Glomerular endothelial cell (primary cell): Measurements from ENCODE around the gene ALKBH4. TPM values are rescaled to one million over a fixed set of nuclear protein-coding genes. Genes with fewer than 3 reads are reported as not detected.
"Not testable (repeated sequence)": the region's sequence is repeated elsewhere in the genome, so short reads cannot be mapped to it uniquely, and the experiment has no call there.

Experiments used
- DNase-seq: peaks from one replicate; pipeline ENCODE4 v3.0.0-alpha.2; 2011; ENCODE audit warnings: low read depth, low spot score; ENCODE audit errors: extremely low read depth
- total RNA-seq: library from RNA; depleted of rRNA; stranded (reverse); fragments of >200 nt; gene quantifications from 2 replicates; pipeline ENCODE4 v1.2.3, GENCODE V29; 2015

ALKBH4 gene
- total RNA-seq, 1 donor from 2014 or later, result 12.8 TPM

DNA sequence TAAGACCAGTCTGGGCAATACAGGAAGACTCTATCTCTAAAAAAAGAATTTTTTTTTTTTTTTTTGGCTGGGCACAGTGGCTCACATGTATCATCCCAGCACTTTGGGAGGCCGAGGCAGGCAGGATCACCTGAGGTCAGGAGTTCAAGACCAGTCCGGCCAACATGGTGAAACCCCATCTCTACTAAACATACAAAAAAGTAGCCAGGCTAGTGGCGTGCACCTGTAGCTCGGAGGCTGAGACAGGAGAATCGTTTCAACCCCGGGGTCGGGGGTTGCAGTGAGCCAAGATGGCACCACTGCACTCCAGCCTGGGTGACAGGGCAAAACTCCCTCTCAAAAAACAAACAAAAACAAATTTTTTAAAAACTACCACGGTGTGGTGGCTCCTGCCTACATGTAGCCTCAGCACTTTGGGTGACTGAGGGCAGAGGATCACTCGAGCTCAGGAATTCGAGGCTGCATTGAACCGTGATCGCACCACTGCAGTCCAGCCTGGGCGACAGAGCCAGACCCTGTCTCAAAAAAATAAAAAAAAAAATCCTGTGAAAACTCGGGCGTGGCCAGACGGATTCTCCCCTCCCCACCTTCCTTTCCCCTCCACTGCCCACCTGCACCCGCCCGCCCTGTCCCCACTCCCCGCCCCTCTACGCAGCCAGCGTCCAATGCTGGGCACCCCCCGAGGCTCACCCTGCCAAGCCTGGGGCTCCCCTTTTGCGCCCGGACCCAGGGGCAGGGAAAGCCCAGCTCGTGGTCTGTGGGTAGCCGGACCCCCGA lies 32.0 kb downstream of the ALKBH4 start:
- no peak for DNase-seq

DNA sequence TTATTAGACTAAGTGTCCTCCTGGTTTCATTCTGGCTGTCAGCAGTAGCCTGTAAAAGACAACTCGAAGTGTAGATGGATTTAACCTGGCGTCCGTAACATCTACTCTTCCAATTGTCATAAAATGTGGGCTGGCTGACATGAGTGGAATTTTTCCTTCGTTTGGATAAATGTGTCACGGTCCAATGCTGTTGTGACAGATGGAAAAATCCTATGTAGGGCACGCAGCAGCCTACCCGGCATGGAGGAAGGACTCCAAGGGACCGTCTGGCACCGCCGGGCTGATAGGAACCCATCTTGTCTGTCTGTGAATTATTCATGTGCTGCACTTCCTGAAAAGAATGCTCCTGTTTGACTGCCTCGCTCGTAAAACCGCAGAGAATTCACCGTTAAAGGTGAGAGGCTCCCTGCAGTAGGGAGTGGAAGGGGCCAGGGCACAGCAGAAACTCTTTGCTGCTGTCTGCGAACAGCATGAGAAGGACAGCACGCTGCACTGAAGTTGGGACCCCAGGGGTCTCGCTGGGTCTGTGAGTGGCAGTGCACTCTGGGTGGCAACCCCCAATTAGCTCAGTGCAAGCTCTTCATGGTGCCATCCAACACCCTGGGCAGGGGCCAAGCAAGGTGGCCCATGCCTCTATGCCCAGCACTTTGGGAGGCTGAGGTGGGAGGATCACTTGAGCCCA lies 32.9 kb downstream of the ALKBH4 start:
- DNase-seq, result no peak

DNA sequence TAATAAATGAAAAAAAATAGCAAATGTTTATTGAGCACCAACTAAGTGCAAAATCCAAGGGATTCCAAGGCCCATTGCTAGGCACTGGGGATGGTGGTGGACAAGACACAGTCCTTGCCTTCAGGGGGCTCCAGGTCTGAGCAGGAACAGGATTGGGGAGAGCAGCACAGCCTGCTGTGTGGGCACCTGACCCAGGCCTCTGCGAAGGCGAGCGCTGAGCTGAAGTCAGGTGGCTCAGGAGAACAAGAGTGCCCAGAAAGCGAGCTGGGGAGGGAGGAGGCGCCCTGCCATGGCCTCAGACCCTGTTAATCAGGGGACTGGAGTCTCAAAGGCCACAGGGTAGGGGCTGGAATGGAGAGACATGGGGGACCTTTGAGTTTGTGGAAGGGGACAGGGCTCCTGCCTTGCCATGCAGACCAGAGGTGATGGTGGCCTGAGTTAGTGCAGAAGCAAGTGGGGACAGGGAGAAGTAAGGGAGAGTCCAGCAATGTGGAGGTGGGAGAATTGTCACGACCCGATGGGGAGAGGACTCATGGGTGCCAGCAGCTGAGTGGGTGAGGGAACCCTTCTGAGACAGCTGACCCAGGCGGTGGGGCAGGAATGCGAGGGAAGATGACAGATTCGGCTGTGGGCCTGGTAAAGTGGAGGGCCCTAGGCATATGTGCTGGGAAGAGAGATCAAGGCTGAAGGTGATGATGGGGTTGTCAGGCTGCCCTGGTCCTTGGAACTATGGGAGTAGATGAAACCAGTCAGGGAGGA lies 35.3 kb downstream of the ALKBH4 start:
- DNase-seq, result no peak

- no peak for DNase-seq
Observed at GRCh38 chr7:102427019-102427405, 37.7 kb downstream of the ALKBH4 start.

DNA sequence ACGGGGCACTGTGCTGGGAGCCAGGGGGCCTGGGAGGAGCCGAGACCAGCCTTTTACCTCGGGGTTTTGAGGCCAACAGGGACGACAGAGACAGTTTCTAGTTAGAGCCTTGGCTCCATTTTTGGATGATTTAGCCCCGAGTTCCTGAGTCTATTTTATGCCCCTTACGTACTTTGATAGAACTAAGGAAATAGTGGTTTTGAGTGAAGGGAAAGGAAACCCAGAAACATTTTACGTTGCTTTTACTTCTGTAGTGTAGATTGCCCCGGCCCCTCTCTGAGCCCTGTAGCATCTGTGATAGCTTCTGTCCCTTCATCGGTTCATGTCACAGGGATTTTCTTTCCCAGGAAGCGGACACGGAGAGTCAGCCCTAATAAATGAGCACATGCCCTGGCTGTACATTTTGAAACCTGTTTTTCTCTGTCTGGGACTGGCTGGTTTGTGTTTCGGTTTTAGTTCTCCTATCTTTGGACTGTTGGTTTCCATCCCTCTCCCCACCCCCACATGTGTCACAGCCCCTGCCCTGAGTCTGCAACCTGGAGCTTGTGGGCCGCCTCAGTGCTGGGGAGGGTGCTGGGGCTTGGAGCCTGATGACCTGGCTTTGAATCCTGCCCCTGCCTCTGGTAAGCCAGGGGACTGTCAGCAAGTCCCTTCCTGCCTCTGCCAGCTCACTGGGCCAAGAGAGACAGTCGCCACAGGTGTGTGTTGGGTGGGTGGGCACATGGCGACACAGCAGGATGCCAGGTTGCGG lies 38.2 kb downstream of the ALKBH4 start:
- no peak for DNase-seq

DNA sequence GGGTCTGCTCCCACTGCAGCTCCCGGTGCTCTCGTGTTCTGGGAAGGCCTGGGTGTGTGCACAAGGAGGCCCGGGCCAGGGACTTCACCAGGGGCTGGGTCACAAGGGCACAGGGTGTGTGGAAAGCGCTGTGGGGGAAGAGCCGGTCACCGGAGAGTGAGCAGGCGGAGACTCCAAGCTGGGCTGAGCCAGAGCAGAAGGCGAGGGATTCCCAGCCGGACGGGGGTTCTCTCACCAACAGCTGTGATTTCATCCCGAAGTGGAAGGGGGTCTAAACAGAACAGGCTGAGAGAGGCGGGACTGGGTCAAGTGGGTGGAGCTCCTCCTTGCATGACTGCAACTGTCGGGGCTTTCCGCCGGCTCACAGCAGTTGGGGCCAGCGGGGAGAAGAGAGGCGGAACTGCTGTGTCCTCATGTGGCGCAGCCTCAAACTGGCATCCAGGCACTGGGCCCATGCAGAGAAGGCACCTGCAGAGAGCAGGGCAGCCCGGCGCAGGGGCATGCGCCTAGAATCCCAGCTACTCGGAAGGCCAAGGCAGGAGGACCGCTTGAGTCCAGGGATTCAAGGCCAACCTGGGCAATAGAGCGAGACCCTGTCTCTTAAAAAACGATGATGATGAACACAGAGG lies 38.9 kb downstream of the ALKBH4 start:
- DNase-seq, result no peak

- DNase-seq, result no peak
Observed at GRCh38 chr7:102424787-102425218, 39.9 kb downstream of the ALKBH4 start.

- no peak for DNase-seq
Observed at GRCh38 chr7:102424129-102424551, 40.5 kb downstream of the ALKBH4 start.

DNA sequence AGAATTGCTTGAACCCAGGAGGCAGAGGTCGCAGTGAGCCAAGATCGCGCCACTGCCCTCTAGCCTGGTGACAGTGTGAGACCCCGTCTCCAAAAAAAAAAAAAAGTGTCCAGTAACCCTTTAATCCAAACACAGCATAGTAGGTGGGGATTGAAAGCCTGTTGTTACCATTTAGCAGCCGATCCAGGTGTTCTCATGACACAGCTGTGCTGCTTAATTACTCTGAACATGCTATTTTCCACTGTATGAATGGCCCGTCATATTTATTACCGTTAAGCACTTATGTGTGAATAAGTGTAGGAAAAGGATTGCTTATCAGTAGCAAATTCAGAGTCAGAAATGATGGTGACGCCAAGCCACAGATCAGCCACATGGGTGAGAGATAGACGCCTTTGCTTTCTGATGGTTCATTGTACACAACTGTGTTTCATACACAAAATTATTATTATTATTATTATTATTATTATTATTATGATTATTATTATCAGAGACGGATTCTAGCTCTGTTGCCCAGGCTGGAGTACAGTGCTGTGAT lies 42.9 kb downstream of the ALKBH4 start:
- no peak for DNase-seq

DNA sequence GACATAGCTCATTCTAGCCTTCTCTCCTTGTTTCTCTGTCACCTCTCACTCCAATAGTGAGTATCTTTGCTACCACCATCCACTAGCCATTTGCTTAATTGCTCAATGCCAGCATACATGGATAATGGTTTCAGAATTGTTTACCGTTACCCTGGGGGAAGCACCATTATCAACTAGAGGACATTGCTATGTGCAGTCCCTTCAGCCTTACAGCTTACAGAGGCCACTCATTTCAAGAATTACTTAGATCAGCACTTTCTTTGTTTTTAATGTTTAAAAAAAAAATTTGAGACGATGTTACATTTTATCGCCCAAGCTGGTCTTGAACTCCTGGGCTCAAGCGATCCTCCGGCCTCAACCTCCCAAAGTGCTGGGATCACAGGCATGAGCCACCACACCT lies 46.1 kb downstream of the ALKBH4 start:
- no peak for DNase-seq

GRCh38 chr7:102417105-102417504 lies 47.6 kb downstream of the ALKBH4 start:
- no peak for DNase-seq

DNA sequence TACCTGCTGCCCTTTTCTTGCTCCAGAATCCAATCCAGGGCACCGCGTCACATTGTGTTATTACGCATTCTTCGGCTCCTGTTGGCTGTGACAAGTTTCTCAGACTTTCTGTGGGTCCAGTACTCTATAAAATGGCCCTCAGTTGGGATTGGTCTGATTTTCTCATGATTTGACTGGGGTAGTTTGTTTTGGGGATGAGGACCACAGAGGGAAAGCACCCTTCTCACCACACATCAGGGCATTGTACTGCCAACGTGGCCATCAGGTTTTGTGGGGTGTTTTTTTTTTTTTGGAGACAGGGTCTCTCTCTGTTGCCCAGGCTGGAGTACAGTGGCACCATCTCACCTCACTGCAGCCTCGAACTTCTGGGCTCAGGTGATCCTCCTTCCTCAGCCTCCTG lies 48.3 kb downstream of the ALKBH4 start:
- no peak for DNase-seq

GRCh38 chr7:102415685-102416225 lies 48.9 kb downstream of the ALKBH4 start:
- no peak for DNase-seq

DNA sequence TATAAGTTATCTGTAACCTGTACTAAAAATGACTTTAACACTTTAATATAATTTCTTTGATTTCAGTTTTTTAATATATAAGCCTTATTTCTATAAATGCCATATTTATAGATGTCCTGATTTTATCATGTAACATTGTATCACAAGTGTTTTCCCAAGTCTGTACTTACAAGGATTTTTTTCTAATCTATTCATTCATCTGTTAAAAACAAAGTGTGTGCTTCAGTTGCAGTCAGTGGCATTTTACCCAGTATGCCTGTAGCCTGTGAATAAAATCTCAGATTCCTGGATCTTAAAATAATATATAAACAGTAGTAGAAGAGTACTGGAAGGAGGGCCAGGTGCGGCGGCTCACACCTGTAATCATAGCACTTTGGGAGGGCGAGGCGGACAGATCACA lies 51.1 kb downstream of the ALKBH4 start:
- DNase-seq, result no peak

GRCh38 chr7:102413091-102413490 lies 51.6 kb downstream of the ALKBH4 start:
- no peak for DNase-seq

GRCh38 chr7:102412548-102412947 lies 52.1 kb downstream of the ALKBH4 start:
- DNase-seq, result no peak

- no peak for DNase-seq
Observed at GRCh38 chr7:102410918-102411317, 53.7 kb downstream of the ALKBH4 start.

DNA sequence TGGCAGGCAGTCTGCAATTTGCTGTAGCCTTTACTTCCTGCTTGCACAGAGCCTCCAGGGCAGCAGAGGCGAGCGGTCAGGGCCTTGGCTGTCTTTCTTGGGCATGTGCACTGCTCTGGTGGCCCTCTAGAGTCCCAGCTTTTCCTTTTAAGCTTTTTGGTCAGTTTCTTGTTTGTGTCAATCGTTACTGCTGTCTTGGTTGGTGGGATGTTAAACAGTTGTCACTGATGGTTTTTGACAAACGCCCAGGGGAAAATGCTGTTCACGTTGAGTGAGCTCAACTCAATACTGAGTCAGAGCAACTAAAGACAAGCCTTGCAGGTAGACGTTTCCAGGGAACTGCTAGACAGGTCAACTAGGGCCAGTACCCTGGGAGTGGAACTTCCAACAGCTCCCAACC lies 54.5 kb downstream of the ALKBH4 start:
- no peak for DNase-seq

- no peak for DNase-seq
Observed at GRCh38 chr7:102409340-102409739, 55.3 kb downstream of the ALKBH4 start.

GRCh38 chr7:102408530-102408929 lies 56.1 kb downstream of the ALKBH4 start:
- not testable (repeated sequence) for DNase-seq
